ENCODE results near the gene SPOCK1.
A peak's percentile ranks its signal among the peaks of the same experiment; 100 is the strongest.

Gene SPOCK1

DNA sequence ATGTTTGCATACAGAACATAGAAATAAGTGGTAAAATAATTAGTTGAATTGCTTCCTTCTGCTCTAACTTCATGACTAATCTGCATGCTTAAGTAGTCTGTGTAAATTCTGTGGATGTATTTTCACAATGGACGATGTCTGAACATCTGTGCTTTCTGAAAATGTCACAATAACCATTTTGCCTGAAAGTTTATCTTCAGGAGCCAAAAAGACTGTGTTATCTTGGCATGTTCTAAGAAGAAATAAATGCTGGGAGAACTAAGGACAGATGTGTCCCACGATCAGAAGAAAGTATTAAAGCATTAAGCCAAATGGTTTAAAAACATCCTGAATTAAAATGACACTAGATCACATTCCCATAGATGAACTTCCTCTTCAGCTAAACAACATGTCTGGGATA, 397.6 kb downstream of the SPOCK1 start:
- no peak for DNase-seq (ENCODE audit: low spot score)

- no peak for DNase-seq (ENCODE audit: low spot score)
Measured at GRCh38 chr5:137099651-137100050, 399.5 kb downstream of the SPOCK1 start.

DNA sequence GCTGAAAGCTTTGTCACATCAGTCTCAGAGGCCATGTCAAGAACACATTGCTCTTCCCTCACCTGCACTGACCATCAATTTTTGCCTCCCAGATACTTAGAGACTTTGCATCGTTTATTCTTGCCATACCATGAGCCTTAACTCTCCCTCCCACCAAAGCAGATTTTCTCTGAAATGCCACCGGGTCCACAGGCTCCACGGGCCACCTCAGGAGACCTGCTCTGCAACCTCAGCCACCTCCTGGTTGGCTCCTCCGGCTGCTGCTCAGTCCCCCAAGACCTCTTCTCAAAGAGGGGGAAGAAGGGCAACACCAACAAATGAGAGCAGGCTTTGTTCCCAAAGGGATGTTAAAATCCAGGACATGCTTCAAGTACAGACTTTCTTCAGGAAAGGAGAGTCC, 400.5 kb downstream of the SPOCK1 start:
- no peak for DNase-seq (ENCODE audit: low spot score)

- no peak for DNase-seq (ENCODE audit: low spot score)
Measured at GRCh38 chr5:137098238-137098637, 400.9 kb downstream of the SPOCK1 start.

DNA sequence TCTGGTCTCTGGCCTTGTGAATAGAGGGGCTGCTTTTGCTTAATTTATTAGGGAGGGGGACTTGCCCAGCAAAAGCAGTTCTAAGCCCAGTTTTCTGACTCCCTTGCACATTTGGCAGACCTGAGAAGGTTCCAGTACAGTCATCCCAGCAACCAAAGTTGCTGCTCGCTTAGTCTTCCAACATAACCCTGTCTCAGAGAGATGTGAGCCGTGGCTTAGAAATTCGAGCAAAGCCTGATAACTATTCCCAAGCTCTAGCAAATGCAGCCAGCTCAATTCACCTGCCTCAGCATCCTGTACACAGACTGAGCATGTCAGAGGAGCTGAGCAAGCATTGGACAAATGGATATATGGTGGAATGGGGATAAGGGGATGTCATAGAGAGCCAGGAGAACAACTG, 401.9 kb downstream of the SPOCK1 start:
- DNase-seq (ENCODE audit: low spot score), result no peak

GRCh38 chr5:137096149-137097103, 402.7 kb downstream of the SPOCK1 start:
- no peak for DNase-seq (ENCODE audit: low spot score)

- DNase-seq (ENCODE audit: low spot score), result no peak
Measured at GRCh38 chr5:137095597-137095996, 403.5 kb downstream of the SPOCK1 start.

DNA sequence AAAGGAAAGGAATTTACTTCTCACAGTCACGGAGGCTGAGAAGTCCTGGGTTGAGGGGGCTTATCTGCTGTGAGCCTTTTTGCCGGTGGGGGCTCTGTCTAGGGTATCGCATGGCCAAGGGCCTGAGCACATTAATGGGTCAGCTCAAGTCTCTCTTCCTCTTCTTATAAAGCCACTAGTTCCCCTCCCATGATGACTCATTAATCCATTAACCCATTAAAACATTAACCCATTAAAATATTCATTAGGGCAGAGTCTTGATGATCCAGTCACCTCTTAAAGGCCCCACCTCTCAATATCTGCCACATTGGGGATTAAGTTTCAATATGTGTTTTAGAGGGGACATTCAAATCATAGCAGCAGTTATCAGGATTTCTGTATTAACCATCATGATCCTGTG, 406.3 kb downstream of the SPOCK1 start:
- no peak for DNase-seq (ENCODE audit: low spot score)

DNA sequence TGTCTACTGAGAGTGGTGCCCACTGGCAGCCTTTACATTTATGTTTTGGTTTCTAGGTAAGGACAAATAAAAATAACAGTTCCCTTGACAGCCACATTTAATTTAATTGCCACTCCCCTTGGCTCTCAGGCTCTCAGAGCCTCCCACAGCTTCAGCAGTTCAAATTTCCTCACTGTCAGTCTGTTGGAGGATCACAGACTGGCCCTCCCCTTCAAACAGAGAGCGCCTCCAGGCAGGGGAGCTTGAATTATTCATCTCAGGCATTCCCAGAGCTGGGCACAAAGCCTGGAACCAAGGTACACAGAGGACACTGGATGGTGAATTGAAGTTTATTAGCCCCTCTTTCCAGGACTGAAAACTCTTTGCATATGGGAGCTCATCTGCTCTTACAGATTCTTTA, 407.7 kb downstream of the SPOCK1 start:
- DNase-seq (ENCODE audit: low spot score), result peak; percentile 43

DNA sequence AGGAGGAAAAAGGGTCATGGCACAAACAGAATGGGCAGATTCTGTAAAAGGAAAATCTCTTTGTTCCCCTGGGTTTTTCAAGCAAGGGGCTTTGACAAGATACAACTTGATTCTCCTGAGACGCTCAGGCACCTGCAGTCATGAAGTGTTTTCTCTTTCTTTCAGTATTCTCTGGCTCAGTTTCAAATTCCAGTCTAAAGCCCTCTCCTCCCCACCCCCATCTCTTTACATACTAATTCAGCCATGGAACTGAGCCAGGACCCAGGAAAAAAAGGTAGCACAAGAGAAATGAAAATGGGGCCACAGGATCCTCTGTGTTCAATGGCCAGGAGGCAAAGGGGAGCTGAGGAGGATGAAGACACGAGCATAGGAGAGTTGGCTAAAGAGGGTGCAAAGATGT, 408.4 kb downstream of the SPOCK1 start:
- DNase-seq (ENCODE audit: low spot score), result no peak

GRCh38 chr5:137090151-137090550, 409.0 kb downstream of the SPOCK1 start:
- no peak for DNase-seq (ENCODE audit: low spot score)

DNA sequence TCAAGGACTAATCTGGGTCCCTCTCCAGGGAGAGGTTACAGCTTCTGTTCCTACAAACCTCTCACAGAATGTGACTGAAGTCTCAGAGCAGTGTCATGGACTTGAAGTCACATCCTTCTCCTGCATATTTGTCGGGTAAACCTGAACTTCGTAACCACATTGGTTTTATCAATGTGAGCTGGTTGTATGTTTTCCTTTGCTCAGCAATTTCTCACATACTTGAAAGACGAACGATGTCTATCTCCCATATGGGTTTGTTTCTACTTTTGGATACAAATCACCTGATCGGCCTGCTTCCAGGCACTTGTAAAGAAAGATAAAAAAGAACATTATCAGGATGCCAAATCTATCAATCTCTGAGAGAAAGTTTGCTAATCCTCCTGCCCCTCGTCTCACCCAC, 411.0 kb downstream of the SPOCK1 start:
- DNase-seq (ENCODE audit: low spot score), result no peak

DNA sequence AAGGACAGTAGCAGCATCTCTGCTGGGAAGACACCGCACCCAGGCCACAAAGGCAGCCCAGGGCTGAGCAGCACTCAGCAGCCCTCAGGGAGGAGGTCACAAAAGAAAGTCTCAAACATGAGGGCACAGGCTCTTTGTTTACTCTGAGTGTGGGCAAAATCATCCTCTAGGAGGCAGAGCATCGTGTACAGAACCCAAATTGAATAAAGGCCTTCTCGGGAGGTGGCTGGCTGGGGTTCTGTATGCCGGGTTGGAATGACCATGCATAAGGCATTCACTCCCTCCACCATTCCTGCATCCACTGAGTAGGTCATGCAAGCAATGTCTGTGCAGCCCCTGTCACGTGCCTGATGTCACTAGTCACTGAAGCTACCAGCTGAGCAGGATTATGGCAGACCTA, 412.8 kb downstream of the SPOCK1 start:
- DNase-seq (ENCODE audit: low spot score), result no peak

DNA sequence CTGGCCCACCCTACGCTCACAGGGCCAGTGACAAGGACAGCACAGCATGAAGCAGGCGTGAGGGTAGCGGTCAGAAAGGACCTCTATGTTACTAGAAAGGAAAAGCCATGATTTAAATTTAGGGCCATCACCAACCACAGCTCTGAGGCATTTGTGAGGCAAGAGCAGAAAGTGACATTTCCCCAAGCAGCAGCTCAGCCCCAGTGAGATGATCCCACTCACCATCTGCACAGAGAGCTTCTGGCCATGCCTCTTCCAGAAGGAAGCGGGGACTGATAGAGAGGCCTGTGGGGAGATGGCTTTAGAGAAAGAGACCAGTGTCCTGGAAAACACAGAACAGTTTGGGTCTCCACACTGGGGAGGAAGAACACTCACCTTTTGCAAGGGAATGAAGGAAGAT, 413.9 kb downstream of the SPOCK1 start:
- no peak for DNase-seq (ENCODE audit: low spot score)

DNA sequence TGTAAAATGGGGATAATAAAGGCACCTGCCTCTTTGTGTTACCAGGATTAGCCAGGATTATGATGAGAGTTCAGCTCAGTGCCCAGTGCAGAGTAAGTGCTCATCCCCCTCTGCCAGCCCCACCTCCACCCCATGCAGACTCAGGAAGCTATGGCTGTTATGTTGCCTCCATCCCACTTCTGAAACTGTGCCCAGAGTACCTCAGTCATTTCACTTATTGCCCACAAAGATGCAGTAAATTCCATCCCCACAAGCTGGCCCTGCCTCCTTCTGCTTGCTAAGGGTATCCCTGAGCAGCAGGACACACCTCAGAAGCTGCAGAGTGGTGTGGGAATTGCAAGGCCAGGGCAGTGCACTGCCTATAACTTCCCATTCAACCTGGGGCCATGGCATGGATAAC, 415.1 kb downstream of the SPOCK1 start:
- no peak for DNase-seq (ENCODE audit: low spot score)

DNA sequence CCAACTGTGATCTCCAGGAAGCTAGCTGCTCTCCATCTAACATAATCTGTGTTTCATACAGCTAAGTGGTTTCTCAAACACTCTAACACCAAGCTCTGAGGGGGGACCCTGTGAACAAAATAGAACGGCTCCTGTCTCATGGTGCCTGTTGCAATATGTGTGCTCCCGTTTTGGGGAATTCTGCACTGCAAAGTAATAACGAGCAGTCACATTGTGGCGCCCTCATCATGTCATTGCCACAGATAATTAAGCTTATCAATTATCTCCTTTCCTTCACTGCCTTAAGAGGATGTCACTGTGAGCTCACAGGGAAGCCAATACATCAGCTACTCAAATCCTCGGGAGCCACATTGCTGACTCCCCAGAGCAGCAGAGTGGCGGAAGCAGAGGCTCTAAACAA, 416.2 kb downstream of the SPOCK1 start:
- no peak for DNase-seq (ENCODE audit: low spot score)

- peak; percentile 17 for DNase-seq (ENCODE audit: low spot score)
Measured at GRCh38 chr5:137078171-137078665, 420.9 kb downstream of the SPOCK1 start.

GRCh38 chr5:137075163-137075970, 423.8 kb downstream of the SPOCK1 start:
- DNase-seq (ENCODE audit: low spot score), result peak; percentile 89

DNA sequence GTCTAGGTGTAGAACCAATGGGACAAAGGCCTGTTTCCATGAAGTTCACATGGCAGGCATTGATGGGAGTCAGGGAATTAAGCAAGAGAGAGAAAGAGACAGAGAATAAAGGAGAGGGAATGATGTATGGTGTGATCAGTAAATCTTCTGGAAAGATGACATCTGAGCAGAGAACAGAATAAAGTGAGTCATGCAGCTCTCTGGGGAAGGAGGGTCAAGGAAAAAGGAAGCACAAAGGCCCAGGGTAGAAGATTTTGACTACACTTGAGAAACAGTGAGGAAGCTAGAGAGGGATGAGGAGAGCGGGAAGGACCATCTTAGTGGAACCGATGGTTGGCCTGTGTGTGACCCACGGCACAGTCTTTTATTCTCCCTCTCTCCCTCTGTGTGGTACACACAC, 425.9 kb downstream of the SPOCK1 start:
- no peak for DNase-seq (ENCODE audit: low spot score)

GRCh38 chr5:137072361-137073115, 426.6 kb downstream of the SPOCK1 start:
- no peak for DNase-seq (ENCODE audit: low spot score)

DNA sequence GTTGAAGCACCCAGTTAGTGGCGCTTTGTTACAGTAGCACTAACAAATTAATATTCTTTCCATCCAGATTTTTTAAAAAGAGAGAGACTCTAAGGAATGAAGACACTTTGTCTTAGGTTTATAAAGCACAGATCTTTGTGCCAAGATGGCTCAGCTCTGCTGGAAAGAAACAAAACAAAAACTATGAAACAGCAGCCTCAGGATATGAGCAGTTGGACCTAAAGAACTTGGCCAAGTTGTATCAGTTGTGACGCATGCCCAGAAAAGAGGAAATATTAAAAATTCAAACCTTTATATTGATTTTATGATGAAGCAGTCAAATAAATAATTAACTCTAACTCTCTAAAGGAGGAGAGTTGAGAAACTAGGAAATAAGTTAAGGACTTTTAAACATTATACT, 427.2 kb downstream of the SPOCK1 start:
- no peak for DNase-seq (ENCODE audit: low spot score)

- DNase-seq (ENCODE audit: low spot score), result no peak
Measured at GRCh38 chr5:137071526-137071925, 427.6 kb downstream of the SPOCK1 start.
